A549 (cell line): ENCODE data around the gene SH3PXD2A.

ENCODE experiments used
- BHLHE40 ChIP-seq: IDR thresholded peaks from 2 replicates; pipeline ENCODE4 v1.6.1; 2012; ENCODE audit warnings: low read depth, low read length, inconsistent platforms
- E2F6 ChIP-seq: IDR thresholded peaks from 2 replicates; pipeline ENCODE4 v1.6.1; 2012; ENCODE audit warnings: low read depth, borderline replicate concordance
- HDAC2 ChIP-seq: fragments of 200-600 bp; sonication (generic); IDR thresholded peaks from 2 replicates; pipeline ENCODE4 v1.6.1; 2016
- JUNB ChIP-seq: fragments of >200 bp; sonication (Bioruptor Twin); formaldehyde crosslinking; IDR thresholded peaks from 2 replicates; pipeline ENCODE4 v1.6.1; 2016
- MAFK ChIP-seq: fragments of 450-650 bp; IDR thresholded peaks from 2 replicates; pipeline ENCODE4 v1.6.1; 2014; ENCODE audit not compliant: partially characterized antibody
- MAZ ChIP-seq: fragments of 150-350 bp; IDR thresholded peaks from 2 replicates; pipeline ENCODE4 v1.6.1; 2014; ENCODE audit warnings: antibody characterized with exemption, low read depth, low read length, borderline replicate concordance
- POLR2A ChIP-seq: IDR thresholded peaks from 2 replicates; pipeline ENCODE4 v1.6.1; 2012; ENCODE audit warnings: mild to moderate bottlenecking, low read length
- POLR2AphosphoS2 ChIP-seq: conservative IDR thresholded peaks from 2 replicates; pipeline ENCODE4 v1.6.1; 2012; ENCODE audit warnings: low read length, improper control_type of control experiment, inconsistent platforms
- TF ChIP-seq, protein P1 (sequence below): IDR thresholded peaks from 2 replicates; pipeline ENCODE4 v1.6.1; 2012
- TF ChIP-seq, protein P2 (sequence below): fragments of >200 bp; sonication (Bioruptor Twin); formaldehyde crosslinking; IDR thresholded peaks from 3 replicates; pipeline ENCODE4 v1.5.1; 2016

DNA sequence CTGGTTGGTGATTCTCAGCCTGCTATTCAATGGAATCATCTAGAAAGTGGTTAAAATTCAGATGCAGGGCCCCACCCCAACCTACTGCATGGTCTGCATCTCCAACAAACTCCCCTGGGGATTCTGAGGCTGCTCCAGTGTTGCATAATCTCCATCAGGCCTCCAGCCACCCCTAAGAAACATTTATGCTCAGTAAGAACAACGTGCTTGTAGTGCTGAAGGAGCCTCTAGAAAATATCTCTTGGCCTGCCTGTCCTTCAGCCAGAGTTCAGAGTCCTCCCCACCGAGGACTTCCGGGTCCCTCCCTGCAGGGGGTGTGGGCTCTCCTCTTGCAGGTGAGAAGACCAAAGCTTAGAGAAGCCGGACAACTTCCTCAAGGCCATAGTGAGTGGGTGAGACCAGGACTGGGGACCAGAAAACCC, 159.8 kb downstream of the SH3PXD2A start:
- TF ChIP-seq JUNB (no peak), POLR2AphosphoS2 (no peak), POLR2A (no peak), E2F6 (no peak), MAFK (no peak), BHLHE40 (no peak), HDAC2 (no peak), MAZ (no peak)
- TF ChIP-seq, protein P1, sequence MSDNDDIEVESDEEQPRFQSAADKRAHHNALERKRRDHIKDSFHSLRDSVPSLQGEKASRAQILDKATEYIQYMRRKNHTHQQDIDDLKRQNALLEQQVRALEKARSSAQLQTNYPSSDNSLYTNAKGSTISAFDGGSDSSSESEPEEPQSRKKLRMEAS: no peak
- TF ChIP-seq, protein P2, sequence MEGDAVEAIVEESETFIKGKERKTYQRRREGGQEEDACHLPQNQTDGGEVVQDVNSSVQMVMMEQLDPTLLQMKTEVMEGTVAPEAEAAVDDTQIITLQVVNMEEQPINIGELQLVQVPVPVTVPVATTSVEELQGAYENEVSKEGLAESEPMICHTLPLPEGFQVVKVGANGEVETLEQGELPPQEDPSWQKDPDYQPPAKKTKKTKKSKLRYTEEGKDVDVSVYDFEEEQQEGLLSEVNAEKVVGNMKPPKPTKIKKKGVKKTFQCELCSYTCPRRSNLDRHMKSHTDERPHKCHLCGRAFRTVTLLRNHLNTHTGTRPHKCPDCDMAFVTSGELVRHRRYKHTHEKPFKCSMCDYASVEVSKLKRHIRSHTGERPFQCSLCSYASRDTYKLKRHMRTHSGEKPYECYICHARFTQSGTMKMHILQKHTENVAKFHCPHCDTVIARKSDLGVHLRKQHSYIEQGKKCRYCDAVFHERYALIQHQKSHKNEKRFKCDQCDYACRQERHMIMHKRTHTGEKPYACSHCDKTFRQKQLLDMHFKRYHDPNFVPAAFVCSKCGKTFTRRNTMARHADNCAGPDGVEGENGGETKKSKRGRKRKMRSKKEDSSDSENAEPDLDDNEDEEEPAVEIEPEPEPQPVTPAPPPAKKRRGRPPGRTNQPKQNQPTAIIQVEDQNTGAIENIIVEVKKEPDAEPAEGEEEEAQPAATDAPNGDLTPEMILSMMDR: no peak
